Kidney (tissue), 14 donors: Measurements from ENCODE around the gene CYTH3. TPM values are rescaled to one million over a fixed set of nuclear protein-coding genes. Genes with fewer than 3 reads are reported as not detected.

Experiments
- DNase-seq, 5 donors: peaks; one replicate each; pipeline ENCODE4 v3.0.0-alpha.2; 2013 to 2020
- FAIRE-seq: peaks from 2 replicates; lab custom pipeline; 2012; peaks lifted over from hg19 to GRCh38; lab: Jason Lieb, UNC
- H3K27ac ChIP-seq, 2 donors: one replicate each; pipeline ENCODE4 v1.7.0; 2013; ENCODE audit warnings: low read depth in 2 of 2, low read length in 2 of 2, inconsistent platforms in 1 of 2
- H3K27me3 ChIP-seq: one replicate; pipeline ENCODE4 v1.7.1; 2013; ENCODE audit warnings: low read length, inconsistent platforms; ENCODE audit not compliant: control insufficient read depth, insufficient read depth
- H3K36me3 ChIP-seq, 3 donors: one replicate each; pipeline versions ENCODE4 v1.7.0 to v1.7.1; 2013; ENCODE audit warnings: low read length in 3 of 3, control low read depth in 1 of 3, inconsistent platforms in 1 of 3; ENCODE audit not compliant: insufficient read depth in 3 of 3, control insufficient read depth in 2 of 3
- H3K4me1 ChIP-seq, 3 donors: one replicate each; pipeline versions ENCODE4 v1.7.0 to v1.7.1; 2013; ENCODE audit warnings: low read length in 3 of 3, inconsistent platforms in 1 of 3, low read depth in 1 of 3; ENCODE audit not compliant: control insufficient read depth in 2 of 3, insufficient read depth in 2 of 3
- H3K4me3 ChIP-seq, 3 donors: one replicate each; pipeline versions ENCODE4 v1.7.0 to v1.8.1; 2013; ENCODE audit warnings: low read length in 3 of 3, control low read depth in 1 of 3, inconsistent platforms in 1 of 3
- H3K9ac ChIP-seq, 3 donors: one replicate each; pipeline versions ENCODE4 v1.7.0 to v1.7.1; 2013; ENCODE audit warnings: low read length in 3 of 3, control low read depth in 1 of 3, inconsistent platforms in 1 of 3
- H3K9me3 ChIP-seq, 3 donors: one replicate each; pipeline versions ENCODE4 v1.7.0 to v1.7.1; 2013; ENCODE audit warnings: low read length in 3 of 3, control low read depth in 1 of 3, inconsistent platforms in 1 of 3; ENCODE audit not compliant: control insufficient read depth in 2 of 3, insufficient read depth in 1 of 3
- intact Hi-C: fragments of 100-400 bp; cut with DNase I; formaldehyde crosslinking; loops from one replicate; pipeline ENCODE4 v1.11.1; 2022
- polyA plus RNA-seq: library from polyadenylated mRNA; stranded (reverse); fragments of 350-450 nt; fragmentation: Illumina TruSeq; extraction: RNeasy Lipid Tissue Mini Kit (QIAGEN cat#74804); gene quantifications from one replicate; pipeline ENCODE4 v1.2.3, GENCODE V29; 2014; ENCODE audit warnings: low read depth, low replicate concordance; ENCODE audit not compliant: insufficient read depth
- total RNA-seq: library from RNA; stranded (reverse); fragmentation: NEBNext Ultra II Directional; extraction: Animal tissue kit (Norgen Biotek cat#: 25700); gene quantifications from one replicate; pipeline ENCODE4 v1.2.1, GENCODE V29; 2021
- TF ChIP-seq, protein P1 (sequence below): IDR thresholded peaks from 3 replicates; pipeline ENCODE4 v1.5.1; 2012; ENCODE audit warnings: mild to moderate bottlenecking, moderate library complexity, borderline replicate concordance; ENCODE audit not compliant: insufficient read depth; ENCODE audit errors: extremely low read depth
- donor health status: control.
- donor health status: control.
- donor health status: control.
- donor health status: control.
- donor health status: control.
- donor health status: DM: yes; HTN: yes; CAD: no.
- donor health status: Normal renal cell carcinoma (clear cell type).

The CYTH3 gene
- total and polyA plus RNA-seq, 2 donors from 2014 or later: 9.1 to 18.5 TPM

- Histone ChIP-seq H3K9me3 (no peaks in the 10 kb centered on the region), H3K27ac (no peak overlapping the region), H3K4me3 (no peak overlapping the region), H3K27me3 (no peaks in the 10 kb centered on the region), H3K36me3 (no peaks in the 10 kb centered on the region), H3K9ac (no peak overlapping the region), H3K4me1 (peaks cover 0 to 6% (median 1%) of the 10 kb centered on the region in 3 donors)
- peak in 1 of 5 donors; percentile 36 for DNase-seq
- TF ChIP-seq, protein P1, sequence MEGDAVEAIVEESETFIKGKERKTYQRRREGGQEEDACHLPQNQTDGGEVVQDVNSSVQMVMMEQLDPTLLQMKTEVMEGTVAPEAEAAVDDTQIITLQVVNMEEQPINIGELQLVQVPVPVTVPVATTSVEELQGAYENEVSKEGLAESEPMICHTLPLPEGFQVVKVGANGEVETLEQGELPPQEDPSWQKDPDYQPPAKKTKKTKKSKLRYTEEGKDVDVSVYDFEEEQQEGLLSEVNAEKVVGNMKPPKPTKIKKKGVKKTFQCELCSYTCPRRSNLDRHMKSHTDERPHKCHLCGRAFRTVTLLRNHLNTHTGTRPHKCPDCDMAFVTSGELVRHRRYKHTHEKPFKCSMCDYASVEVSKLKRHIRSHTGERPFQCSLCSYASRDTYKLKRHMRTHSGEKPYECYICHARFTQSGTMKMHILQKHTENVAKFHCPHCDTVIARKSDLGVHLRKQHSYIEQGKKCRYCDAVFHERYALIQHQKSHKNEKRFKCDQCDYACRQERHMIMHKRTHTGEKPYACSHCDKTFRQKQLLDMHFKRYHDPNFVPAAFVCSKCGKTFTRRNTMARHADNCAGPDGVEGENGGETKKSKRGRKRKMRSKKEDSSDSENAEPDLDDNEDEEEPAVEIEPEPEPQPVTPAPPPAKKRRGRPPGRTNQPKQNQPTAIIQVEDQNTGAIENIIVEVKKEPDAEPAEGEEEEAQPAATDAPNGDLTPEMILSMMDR: no peak
- intact Hi-C loops: no loop called here
- no peak for FAIRE-seq
These were observed 20.8 kb downstream of the CYTH3 start for GRCh38 chr7:6251653-6252052.

DNA sequence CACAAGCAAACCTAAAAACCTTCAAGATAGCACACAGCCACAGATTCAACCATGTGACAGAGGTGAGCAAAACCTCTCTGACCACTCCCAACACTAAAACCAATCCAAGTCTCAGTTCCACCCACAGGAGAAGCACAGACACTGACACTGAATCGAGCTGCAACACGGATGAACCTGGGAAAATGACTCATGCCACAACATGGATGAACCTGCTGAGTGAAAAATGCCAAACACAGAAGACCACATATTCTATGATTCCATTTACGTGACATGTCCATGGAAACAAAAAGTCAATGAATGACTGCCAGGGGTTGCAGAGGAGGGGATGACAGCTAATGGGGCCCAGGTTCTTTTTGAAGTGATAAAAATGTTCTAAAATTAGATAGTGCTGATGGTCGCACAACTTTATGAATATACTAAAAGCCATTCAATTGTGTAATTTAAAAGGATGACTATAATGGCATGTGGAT lies 22.0 kb downstream of the CYTH3 start:
- intact Hi-C loops: no loop called here
- no peak for FAIRE-seq

GRCh38 chr7:6249043-6249442 lies 23.4 kb downstream of the CYTH3 start:
- Histone ChIP-seq H3K4me1 (no peaks in the 10 kb centered on the region), H3K27ac (no peak overlapping the region), H3K27me3 (no peaks in the 10 kb centered on the region), H3K36me3 (no peaks in the 10 kb centered on the region), H3K9ac (no peak overlapping the region), H3K9me3 (no peaks in the 10 kb centered on the region), H3K4me3 (no peak overlapping the region)
- FAIRE-seq (no peak), DNase-seq (no peak)
- intact Hi-C loops: no loop called here
- TF ChIP-seq, protein P1: no peak

More for the DNA sequence above, 22.0 kb downstream of the CYTH3 start:
- Histone ChIP-seq H3K9ac (no peak overlapping the region), H3K4me3 (no peak overlapping the region), H3K27ac (no peak overlapping the region), H3K9me3 (no peaks in the 10 kb centered on the region), H3K27me3 (no peaks in the 10 kb centered on the region), H3K4me1 (peaks cover 0 to 5% (median 0%) of the 10 kb centered on the region in 3 donors), H3K36me3 (no peaks in the 10 kb centered on the region)
- TF ChIP-seq, protein P1: no peak
- DNase-seq: no peak

- intact Hi-C loops: no loop called here
- FAIRE-seq: no peak
- H3K4me3 ChIP-seq: no peak overlapping the region
- H3K36me3 ChIP-seq: no peaks in the 10 kb centered on the region
- no peaks in the 10 kb centered on the region for H3K27me3 ChIP-seq
- H3K9ac ChIP-seq: no peak overlapping the region
- no peak overlapping the region for H3K27ac ChIP-seq
- H3K9me3 ChIP-seq: no peaks in the 10 kb centered on the region
- TF ChIP-seq, protein P1: no peak
- no peak for DNase-seq
- H3K4me1 ChIP-seq: no peaks in the 10 kb centered on the region
These were observed 23.8 kb downstream of the CYTH3 start for GRCh38 chr7:6248581-6248980.
